ENCODE measurements around the gene TMEM123.

The TMEM123 gene

GRCh38 chr11:102346748-102347461 is 105.7 kb downstream of the TMEM123 start, which contains the start of gene BIRC2:
Gene BIRC2, plus strand, starts transcription at chr11:102347214. Its CDS starts 2,641 bp downstream, at chr11:102349855.
- H3K4me2 ChIP-seq (ENCODE audit: low read depth, low read length, poor library complexity, severe bottlenecking) = peak within 1 kb of the TSS; percentile 89
- TF ChIP-seq CTCF (IDR thresholded peaks at IDR 0.05; ENCODE audit: insufficient read depth, low read length, poor library complexity, severe bottlenecking) = peak; percentile 63
- TF ChIP-seq EZH2phosphoT487 (conservative IDR thresholded peaks at IDR 0.05; ENCODE audit: low read length) = no peak
- peak within 1 kb of the TSS; percentile 91 for H3K4me3 ChIP-seq (ENCODE audit: insufficient read depth, low read length, poor library complexity, severe bottlenecking)
- no peaks in the 10 kb centered on the region for H3K9me2 ChIP-seq (replicated peaks; ENCODE audit: insufficient read depth, low read length)
- no peaks in the 10 kb centered on the region for H4K20me1 ChIP-seq (ENCODE audit: low read depth, low read length)
- H3K9ac ChIP-seq (ENCODE audit: low read length) = peak within 1 kb of the TSS; percentile 72
- H3K27ac ChIP-seq (ENCODE audit: low read depth, low read length) = peak within 1 kb of the TSS; percentile 56
- H3F3A ChIP-seq (ENCODE audit: insufficient read depth) = peaks cover 5% of the 10 kb centered on the region; the same call in 1 of the 2 replicates
- peak within 1 kb of the TSS; percentile 49 for H2AFZ ChIP-seq (ENCODE audit: low read depth, low read length, severe bottlenecking)
- peaks cover 4% of the 10 kb centered on the region; the same call in 1 of the 2 replicates for H3K36me3 ChIP-seq (ENCODE audit: low read length)
- peaks cover 33% of the 10 kb centered on the region for H3K79me2 ChIP-seq (ENCODE audit: insufficient read depth, low read length)
- no peaks in the 10 kb centered on the region for H3K9me3 ChIP-seq (ENCODE audit: insufficient read depth, low read length)
- H3K27me3 ChIP-seq (ENCODE audit: low read length) = no peaks in the 10 kb centered on the region

- Histone ChIP-seq H3K4me3 (ENCODE audit: insufficient read depth, low read length, poor library complexity, severe bottlenecking) (peak overlapping the region; percentile 91), H3K4me2 (ENCODE audit: low read depth, low read length, poor library complexity, severe bottlenecking) (peak overlapping the region; percentile 89), H3K79me2 (ENCODE audit: insufficient read depth, low read length) (peaks cover 33% of the 10 kb centered on the region), H3K36me3 (ENCODE audit: low read length) (peaks cover 4% of the 10 kb centered on the region; the same call in 1 of the 2 replicates), H3K27ac (ENCODE audit: low read depth, low read length) (peak overlapping the region; percentile 56), H3K9me3 (ENCODE audit: insufficient read depth, low read length) (no peaks in the 10 kb centered on the region), H3K9me2 (replicated peaks; ENCODE audit: insufficient read depth, low read length) (no peaks in the 10 kb centered on the region), H2AFZ (ENCODE audit: low read depth, low read length, severe bottlenecking) (peak overlapping the region; percentile 49), H3K27me3 (ENCODE audit: low read length) (no peaks in the 10 kb centered on the region), H3K9ac (ENCODE audit: low read length) (peak overlapping the region; percentile 72), H4K20me1 (ENCODE audit: low read depth, low read length) (no peaks in the 10 kb centered on the region), H3F3A (ENCODE audit: insufficient read depth) (peaks cover 5% of the 10 kb centered on the region; the same call in 1 of the 2 replicates)
- TF ChIP-seq CTCF (IDR thresholded peaks at IDR 0.05; ENCODE audit: insufficient read depth, low read length, poor library complexity, severe bottlenecking) = no peak
- no peak for TF ChIP-seq EZH2phosphoT487 (conservative IDR thresholded peaks at IDR 0.05; ENCODE audit: low read length)
Observed at GRCh38 chr11:102346456-102346747, 106.2 kb downstream of the TMEM123 start.

All from SU-DHL-6 (cell line).